Hippocampal formation (tissue), 2 donors: Measurements from ENCODE around the gene HHEX.
"Not testable (repeated sequence)": the region's sequence is repeated elsewhere in the genome, so short reads cannot be mapped to it uniquely, and the experiment has no call there.

ENCODE experiments used
- DNase-seq, 2 donors: peaks; one replicate each; lab custom pipeline; 2025; lab: John Stamatoyannopoulos, UW

The HHEX gene

DNA sequence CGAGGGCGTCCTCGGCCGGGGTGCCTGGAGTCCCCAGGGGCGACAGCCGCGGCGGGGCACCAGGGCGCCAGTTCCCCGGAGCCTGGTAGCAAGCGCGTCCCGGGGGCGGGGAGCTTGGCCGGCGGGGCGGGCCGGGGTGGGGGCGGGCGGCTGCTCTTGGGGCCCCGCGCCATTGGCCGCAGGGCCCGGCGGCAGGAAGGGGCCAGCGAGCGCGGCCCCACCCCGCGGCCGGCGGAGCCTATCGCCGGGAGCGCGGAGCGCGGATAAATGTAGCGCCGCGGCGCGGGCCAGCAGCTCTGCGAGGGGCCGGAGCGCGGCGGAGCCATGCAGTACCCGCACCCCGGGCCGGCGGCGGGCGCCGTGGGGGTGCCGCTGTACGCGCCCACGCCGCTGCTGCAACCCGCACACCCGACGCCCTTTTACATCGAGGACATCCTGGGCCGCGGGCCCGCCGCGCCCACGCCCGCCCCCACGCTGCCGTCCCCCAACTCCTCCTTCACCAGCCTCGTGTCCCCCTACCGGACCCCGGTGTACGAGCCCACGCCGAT lies at the start of gene HHEX:
TSS of gene HHEX (plus strand) at position 293 of the 548 bp plus-strand sequence. CDS start at position 325, 32 bp downstream.
- peak in 1 of 2 donors; percentile 19 for DNase-seq

- DNase-seq, result no peak
Observed at GRCh38 chr10:92640107-92640506, 49.6 kb upstream of the HHEX start.

GRCh38 chr10:92641492-92641891 lies 48.3 kb upstream of the HHEX start:
- DNase-seq, result no peak

DNA sequence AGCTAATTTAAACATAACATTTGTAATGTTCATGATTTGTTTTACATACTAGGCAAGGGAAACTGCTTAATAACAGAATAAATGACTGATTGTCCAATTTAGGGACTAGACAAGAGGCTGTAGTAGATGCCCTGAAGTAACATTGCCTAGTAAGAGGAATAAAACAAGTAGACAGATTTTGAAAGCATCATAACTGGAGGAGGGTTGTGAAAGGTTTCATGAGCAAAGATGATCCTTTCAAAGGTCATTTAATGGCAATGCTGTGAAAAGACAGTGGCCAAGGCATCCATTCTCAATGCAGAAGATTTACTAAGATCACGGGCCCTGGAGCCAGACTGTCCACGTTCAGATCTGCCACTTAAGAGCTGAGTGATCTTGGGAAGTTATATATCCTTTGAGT lies 44.8 kb upstream of the HHEX start:
- no peak for DNase-seq

DNA sequence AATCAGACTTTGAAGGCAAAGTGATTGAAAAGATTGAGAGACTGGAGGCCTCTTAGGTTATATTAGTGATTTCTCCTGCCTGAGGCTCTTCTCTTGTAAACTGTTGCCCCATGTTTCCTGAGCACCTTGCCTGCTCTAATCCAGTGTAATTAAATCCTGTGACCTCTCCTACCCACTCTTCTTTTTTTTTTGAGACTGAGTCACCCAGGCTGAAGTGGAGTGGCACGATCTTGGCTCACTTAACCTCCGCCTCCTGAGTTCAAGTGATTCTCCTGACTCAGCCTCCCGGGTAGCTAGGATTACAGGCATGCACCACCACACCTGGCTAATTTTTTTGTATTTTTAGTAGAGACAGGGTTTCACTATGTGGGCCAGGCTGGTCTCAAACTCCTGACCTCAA lies 38.9 kb upstream of the HHEX start:
- not testable (repeated sequence) for DNase-seq

- DNase-seq, result no peak
Observed at GRCh38 chr10:92655426-92655825, 34.3 kb upstream of the HHEX start.

DNA sequence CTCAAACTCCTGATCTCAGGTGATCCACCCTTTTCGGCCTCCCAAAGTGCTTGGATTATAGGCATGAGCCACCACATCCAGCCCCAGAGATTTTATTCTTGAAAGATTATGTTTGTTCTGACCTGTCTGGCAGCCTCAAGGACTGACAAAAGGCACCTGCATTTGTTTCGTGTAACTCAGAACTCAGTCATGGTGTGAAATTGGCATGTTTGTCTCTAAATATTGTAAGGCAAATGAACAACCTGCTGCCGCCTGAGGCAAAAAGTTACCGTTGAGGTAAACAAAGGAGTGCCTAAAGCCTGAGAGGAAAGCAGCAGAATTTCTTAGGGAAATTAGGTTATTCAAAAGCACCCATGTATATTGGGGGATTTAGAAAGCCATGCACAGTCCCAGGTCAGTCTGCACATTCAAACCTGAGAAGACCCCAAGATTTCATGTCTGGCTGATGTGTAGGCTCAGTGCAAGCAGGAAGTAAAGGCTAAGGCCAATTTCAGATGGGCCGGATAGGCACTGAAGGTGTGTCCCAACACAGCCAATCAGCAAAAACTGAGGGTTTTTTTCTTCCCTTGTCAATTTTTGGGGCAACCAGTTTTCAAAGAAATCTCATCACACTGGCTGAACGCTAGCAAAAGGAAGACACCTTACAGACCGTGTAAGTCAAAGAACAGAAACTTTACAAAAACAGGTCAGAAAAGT lies 33.3 kb upstream of the HHEX start:
- DNase-seq, result no peak

DNA sequence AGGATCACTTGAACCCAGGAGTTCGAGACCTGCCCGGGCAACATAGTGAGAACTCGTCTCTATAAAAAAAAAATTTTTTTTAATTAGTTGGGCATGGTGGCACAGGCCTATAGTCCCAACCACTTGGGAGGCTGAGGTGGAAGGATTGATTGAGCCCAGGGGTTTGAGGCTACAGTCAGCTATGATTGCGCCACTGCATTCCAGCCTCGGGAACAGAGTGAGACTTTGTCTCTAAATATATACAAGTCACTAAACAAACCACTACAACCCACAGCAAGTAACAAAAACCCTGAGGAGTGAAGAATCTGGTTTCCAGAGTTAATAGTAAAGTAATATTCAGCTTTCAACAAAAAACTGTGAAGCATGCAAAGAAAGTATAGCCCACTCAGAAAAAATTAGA lies 32.7 kb upstream of the HHEX start:
- DNase-seq, result no peak

GRCh38 chr10:92662848-92663247 lies 26.9 kb upstream of the HHEX start:
- DNase-seq, result no peak

DNA sequence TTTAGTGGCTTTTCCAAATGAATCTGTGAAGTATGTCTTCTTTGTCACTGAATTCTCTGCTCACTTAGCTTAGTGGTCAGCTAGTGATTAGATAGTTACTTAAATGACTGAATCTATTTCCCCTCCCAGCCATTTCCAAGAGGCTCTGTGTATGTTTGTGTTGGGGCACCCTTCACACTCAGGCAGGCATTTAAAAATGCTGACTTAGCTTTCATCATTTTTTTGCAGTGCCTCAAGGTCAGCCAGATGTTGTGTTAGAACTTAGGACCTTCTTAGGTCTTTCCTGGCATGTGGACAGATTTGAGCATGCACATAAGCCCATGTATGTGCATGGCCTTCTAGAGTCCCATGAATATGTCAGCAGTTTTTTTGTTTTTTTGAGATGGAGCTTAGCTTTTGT lies 25.4 kb upstream of the HHEX start:
- DNase-seq, result no peak

- no peak for DNase-seq
Observed at GRCh38 chr10:92667078-92667477, 22.7 kb upstream of the HHEX start.

DNA sequence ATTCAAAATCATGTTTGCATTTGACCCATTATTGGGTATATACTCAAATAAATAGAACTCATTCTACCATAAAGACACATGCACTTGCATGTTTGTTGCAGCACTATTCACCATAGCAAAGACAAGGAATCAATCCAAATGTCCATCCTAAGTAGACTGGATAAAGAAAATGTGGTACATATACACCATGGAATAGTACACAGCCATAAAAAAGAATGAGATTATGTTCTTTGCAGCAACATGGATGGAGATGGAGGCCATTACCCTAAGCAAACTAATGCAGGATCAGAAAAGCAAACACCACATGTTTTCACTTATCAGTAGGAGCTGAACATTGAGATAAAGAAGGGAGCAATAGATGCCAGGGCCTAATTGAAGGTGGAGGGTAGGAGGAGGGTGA lies 12.0 kb upstream of the HHEX start:
- DNase-seq, result no peak

DNA sequence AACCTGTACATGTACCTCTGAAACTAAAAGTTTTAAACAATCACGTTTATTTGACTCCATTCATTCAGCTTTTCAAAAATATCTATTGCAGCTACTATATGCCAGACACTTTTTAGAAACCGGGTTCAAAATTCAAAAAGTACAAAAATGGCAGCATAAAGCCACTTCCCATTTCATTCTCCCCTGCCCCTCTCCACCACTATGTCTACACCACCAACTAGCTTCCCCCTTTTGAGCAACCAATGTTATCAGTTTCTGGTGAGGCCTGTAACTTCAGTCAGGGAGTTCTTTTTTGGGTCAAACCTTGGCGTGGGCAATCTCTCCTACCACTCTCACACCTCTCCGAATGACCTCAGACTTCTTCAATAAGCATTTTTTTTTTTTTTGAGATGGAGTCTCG lies 11.5 kb upstream of the HHEX start:
- DNase-seq, result no peak

DNA sequence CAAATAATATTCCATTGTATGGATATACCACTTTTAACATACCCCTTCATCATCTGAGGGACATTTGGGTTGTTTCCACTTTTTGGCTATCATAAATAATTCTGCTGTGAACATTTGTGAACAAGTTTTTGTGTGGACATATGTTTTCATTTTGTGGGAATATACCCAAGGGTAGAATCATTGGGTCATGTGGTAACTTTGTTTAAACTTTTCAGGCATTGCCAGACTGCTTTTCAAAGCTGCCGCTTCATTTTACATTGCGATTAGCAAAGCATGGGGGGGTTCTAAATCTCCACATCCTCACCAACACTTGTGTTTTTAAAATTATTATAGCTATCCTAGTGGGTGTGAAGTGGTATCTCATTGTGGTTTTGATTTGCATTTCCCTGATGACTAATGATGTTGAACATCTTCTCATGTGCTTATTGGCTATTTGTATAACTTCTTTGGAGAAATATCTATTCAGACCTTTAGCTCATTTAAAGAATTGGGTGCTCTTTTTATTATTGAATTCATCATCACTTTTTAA lies 8.4 kb upstream of the HHEX start:
- DNase-seq, result no peak

GRCh38 chr10:92688573-92688926 lies 1.2 kb upstream of the HHEX start:
- no peak for DNase-seq

DNA sequence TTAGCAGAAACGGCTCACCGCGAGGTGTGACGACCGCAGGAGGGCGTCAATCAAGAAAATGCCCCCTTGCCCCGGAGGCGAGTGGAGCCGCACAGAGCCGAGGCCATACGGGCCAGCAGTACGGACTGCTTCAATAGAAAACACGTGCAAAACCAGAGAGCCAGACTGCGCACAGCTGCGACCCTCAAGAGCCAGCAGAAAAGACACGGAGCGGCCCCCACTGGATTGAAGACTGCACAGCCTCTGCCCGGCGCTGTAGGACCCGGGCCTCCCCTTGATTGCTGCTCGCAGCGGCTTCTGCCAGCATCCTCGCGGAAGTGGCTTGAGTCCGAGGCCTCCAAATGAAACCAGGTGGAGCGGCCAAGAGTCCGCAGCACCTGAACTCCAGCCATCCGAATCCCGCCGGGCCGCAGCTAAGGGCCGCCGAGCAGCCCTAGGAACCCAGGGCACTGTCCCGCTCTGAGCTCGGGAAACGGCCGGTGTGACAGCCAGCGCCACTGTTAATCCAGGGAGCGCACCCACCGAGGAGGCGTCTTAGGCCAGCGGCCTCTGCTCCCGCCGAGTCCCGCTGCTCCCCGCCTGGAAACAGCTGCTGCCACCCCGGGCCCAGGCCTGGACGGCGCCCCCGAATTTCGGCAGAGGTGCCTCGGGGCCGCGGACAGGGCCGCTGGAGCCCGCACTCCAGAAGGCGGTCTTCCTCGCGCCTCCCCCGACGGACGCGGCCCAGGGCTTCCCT lies 660 bp upstream of the HHEX start:
- no peak for DNase-seq

- no peak for DNase-seq
Observed at GRCh38 chr10:92690211-92690914, 608 bp downstream of the HHEX start.

- DNase-seq, result no peak
Observed at GRCh38 chr10:92690915-92691590, 1.3 kb downstream of the HHEX start.

GRCh38 chr10:92691591-92692079 lies 1.9 kb downstream of the HHEX start:
- no peak for DNase-seq

- no peak for DNase-seq
Observed at GRCh38 chr10:92692080-92692671, 2.4 kb downstream of the HHEX start.
